A673 (cell line): ENCODE measurements around the gene PCSK6. TPM values are rescaled to one million over a fixed set of nuclear protein-coding genes. Genes with fewer than 3 reads are reported as not detected.

ENCODE experiments used
- BruUV-seq: library from RNA; stranded (reverse); fragments of 400-500 nt; replicated peaks from 2 replicates; lab custom pipeline; 2021; lab: Mats Ljungman, UMichigan
- CTCF ChIA-PET: fragments of 300-600 bp; sonication (Branson Sonifier 250); formaldehyde crosslinking; loops from one replicate; lab custom pipeline; 2022; ENCODE audit warnings: antibody characterized with exemption; lab: Charles Lee
- POLR2A ChIA-PET: fragments of 300-600 bp; sonication (Branson Sonifier 250); formaldehyde crosslinking; loops from one replicate; lab custom pipeline; 2022; ENCODE audit warnings: antibody characterized with exemption; ENCODE audit not compliant: low non-redundant PET; lab: Charles Lee
- DNase-seq: peaks from one replicate; pipeline ENCODE4 v3.0.0-alpha.2; 2015; ENCODE audit warnings: low spot score
- H3K27ac ChIP-seq: fragments of 200-600 bp; sonication (generic); 2 replicates; pipeline ENCODE4 v1.5.1; 2016; ENCODE audit warnings: mixed run types, low read depth, mild to moderate bottlenecking, mixed read lengths, antibody characterized with exemption, low read length; ENCODE audit not compliant: poor library complexity, severe bottlenecking
- H3K27me3 ChIP-seq: fragments of 200-600 bp; sonication (generic); replicated peaks from 2 replicates; pipeline ENCODE4 v1.6.1; 2017; ENCODE audit warnings: mixed run types, low read depth, mild to moderate bottlenecking, mixed read lengths, antibody characterized with exemption, low read length; ENCODE audit not compliant: insufficient read depth, poor library complexity
- H3K36me3 ChIP-seq: fragments of 200-600 bp; sonication (generic); 2 replicates; pipeline ENCODE4 v1.6.1; 2016; ENCODE audit warnings: mixed run types, mild to moderate bottlenecking, mixed read lengths, antibody characterized with exemption, low read length; ENCODE audit not compliant: insufficient read depth, poor library complexity, severe bottlenecking
- H3K4me1 ChIP-seq: fragments of 200-600 bp; sonication (generic); 2 replicates; pipeline ENCODE4 v1.6.1; 2017; ENCODE audit warnings: mixed run types, mild to moderate bottlenecking, mixed read lengths, antibody characterized with exemption, low read length; ENCODE audit not compliant: insufficient read depth, poor library complexity, severe bottlenecking
- H3K4me3 ChIP-seq: fragments of 200-600 bp; sonication (generic); 2 replicates; pipeline ENCODE4 v1.5.1; 2016; ENCODE audit warnings: low read depth, mixed run types, mild to moderate bottlenecking, mixed read lengths, low read length; ENCODE audit not compliant: poor library complexity, severe bottlenecking
- H3K9me3 ChIP-seq: fragments of 200-600 bp; sonication (generic); 2 replicates; pipeline ENCODE4 v1.6.1; 2016; ENCODE audit warnings: mixed run types, low read depth, mild to moderate bottlenecking, mixed read lengths, antibody characterized with exemption, low read length; ENCODE audit not compliant: poor library complexity, severe bottlenecking
- CTCF ChIP-seq: fragments of 300-800, 200-600 bp; sonication (generic); conservative IDR thresholded peaks from 2 replicates; pipeline ENCODE4 v1.5.1; 2017; ENCODE audit warnings: low read depth, mild to moderate bottlenecking, antibody characterized with exemption, low read length, moderate library complexity, mixed read lengths
- EZH2 ChIP-seq: fragments of 200-600 bp; sonication (generic); IDR thresholded peaks from 2 replicates; pipeline ENCODE4 v1.6.1; 2017; ENCODE audit warnings: borderline replicate concordance, low read depth, mild to moderate bottlenecking, mixed read lengths, antibody characterized with exemption, low read length; ENCODE audit not compliant: poor library complexity, severe bottlenecking
- intact Hi-C: fragments of 100-400 bp; cut with micrococcal nuclease; formaldehyde crosslinking; loops from one replicate; pipeline ENCODE4 v1.10.0; 2022; ENCODE audit not compliant: unreplicated experiment
- total RNA-seq: library from RNA; stranded (reverse); gene quantifications from 2 replicates; pipeline ENCODE4 v1.2.3, GENCODE V29; 2021

PCSK6 gene
- total RNA-seq, 1 experiment from 2014 or later, result 2.6 TPM

DNA sequence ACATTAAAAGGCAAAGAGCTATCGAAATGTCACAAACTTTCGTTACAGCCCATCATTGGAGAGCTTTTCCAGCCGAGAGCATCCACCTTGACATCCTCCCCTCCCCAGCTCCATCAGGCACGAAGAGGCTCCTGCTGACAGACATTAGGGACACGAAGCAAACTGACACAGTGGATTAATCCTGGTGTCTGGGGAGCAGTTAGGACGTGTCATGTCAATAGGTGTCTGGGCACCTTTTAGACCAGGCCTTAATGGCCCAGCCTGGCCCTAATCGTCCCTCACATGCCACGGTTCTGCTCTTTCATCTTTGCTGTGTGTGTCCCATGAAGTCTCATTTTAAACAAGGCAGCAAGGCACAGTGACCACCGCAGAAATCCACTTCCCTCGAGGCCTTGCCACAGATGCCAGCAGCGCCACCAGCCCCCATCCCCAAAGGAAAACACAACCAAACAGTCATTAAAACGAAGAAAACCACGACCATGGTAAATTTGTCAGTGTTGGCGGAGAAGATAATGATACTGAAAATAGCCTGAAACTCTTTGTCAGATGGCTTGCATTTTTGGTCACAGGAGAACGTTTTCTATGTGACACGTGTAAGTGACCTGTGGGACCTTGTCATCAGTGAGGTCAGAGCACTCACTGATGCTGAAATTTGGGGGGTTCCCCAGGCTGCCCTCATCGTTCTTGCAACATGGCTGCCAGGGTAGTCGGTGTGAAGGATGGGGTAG lies 16.3 kb upstream of the PCSK6 start:
- no TSS peak for BruUV-seq
- DNase-seq, result no peak
- TF ChIP-seq CTCF, result no peak
- no peak for TF ChIP-seq EZH2
- H3K4me1 ChIP-seq, result no peaks in the 10 kb centered on the region
- no peaks in the 10 kb centered on the region for H3K27me3 ChIP-seq
- ChIA-PET POLR2A (no interaction called here), CTCF (no interaction called here)
- no peaks in the 10 kb centered on the region for H3K9me3 ChIP-seq
- H3K4me3 ChIP-seq, result no peak overlapping the region
- intact Hi-C loops, result no loop called here
- no peaks in the 10 kb centered on the region for H3K36me3 ChIP-seq
- H3K27ac ChIP-seq, result no peak overlapping the region

DNA sequence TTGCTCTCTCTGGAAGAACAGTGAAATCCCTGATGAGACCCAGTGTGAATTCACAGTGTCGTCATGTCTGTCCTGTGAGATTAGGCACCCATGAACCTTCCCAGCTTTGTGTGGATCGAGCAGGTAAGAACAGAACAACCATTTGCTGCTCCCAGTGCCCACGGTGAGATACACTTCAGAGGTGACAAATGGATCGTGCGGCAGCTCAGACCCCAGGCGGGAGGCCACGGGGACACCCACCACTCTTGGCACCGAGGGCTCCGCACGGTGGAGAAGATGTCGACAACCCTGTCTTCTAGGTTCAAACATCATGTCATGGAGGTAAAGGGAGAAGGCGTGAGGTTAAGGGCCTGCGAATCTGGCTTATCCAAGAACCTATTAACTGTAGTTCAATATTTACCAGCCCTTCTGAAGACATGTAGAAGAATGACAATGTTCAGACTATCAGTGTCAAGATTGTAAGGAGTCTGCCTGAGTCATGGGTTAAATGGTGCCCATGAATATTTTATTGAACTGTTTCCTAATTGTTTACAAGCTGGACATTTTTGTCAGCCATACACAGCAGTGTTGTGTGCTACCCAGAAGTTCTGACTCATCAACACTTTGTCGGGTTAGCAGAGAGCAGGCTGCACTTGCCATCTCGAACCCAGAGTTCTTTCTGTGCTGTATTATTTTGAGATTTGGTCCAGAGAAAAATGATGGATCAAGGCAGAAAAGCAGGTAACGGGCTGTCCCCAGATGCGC lies 15.5 kb upstream of the PCSK6 start:
- DNase-seq, result no peak
- no TSS peak for BruUV-seq
- Histone ChIP-seq H3K27me3 (no peaks in the 10 kb centered on the region), H3K4me3 (no peak overlapping the region), H3K4me1 (no peaks in the 10 kb centered on the region), H3K36me3 (no peaks in the 10 kb centered on the region), H3K27ac (no peak overlapping the region), H3K9me3 (no peaks in the 10 kb centered on the region)
- ChIA-PET POLR2A (no interaction called here), CTCF (no interaction called here)
- no peak for TF ChIP-seq CTCF
- TF ChIP-seq EZH2, result no peak
- intact Hi-C loops, result no loop called here

- H3K36me3 ChIP-seq, result no peaks in the 10 kb centered on the region
- H3K9me3 ChIP-seq, result no peaks in the 10 kb centered on the region
- POLR2A ChIA-PET, result no interaction called here
- TF ChIP-seq CTCF, result no peak
- TF ChIP-seq EZH2, result no peak
- H3K4me1 ChIP-seq, result no peaks in the 10 kb centered on the region
- intact Hi-C loops, result no loop called here
- no peak overlapping the region for H3K27ac ChIP-seq
- CTCF ChIA-PET, result no interaction called here
- H3K4me3 ChIP-seq, result no peak overlapping the region
- H3K27me3 ChIP-seq, result no peaks in the 10 kb centered on the region
- no TSS peak for BruUV-seq
- no peak for DNase-seq
These were observed 14.9 kb upstream of the PCSK6 start for GRCh38 chr15:101504373-101504772.
